K562 (cell line): Measurements from ENCODE around the gene PAF1. TPM values are rescaled to one million over a fixed set of nuclear protein-coding genes. Genes with fewer than 3 reads are reported as not detected.

Experiments used
- ARNT ChIP-seq, 2 experiments: fragments of 450-650 bp; IDR thresholded peaks; 2 replicates each; pipeline ENCODE4 v1.6.1; 2016; ENCODE audit warnings: mild to moderate bottlenecking in 1 of 2
- BDP1 ChIP-seq: IDR thresholded peaks from 3 replicates; pipeline ENCODE4 v1.6.1; 2011; ENCODE audit not compliant: insufficient read length, insufficient read depth
- CBFB ChIP-seq: sonication (generic); formaldehyde crosslinking; IDR thresholded peaks from 2 replicates; pipeline ENCODE4 v1.4.0; 2020; ENCODE audit warnings: mild to moderate bottlenecking, missing genetic modification reagents
- CBX3 ChIP-seq, 2 experiments: IDR thresholded peaks; 1 replicate in 1 of 2; 2 replicates in 1 of 2; pipeline ENCODE4 v1.6.1; 2012; ENCODE audit warnings: inconsistent platforms in 2 of 2, low read length in 2 of 2, borderline replicate concordance in 1 of 2, control low read depth in 1 of 2
- CC2D1A ChIP-seq: fragments of 450-650 bp; IDR thresholded peaks from 2 replicates; pipeline ENCODE4 v1.6.1; 2017; ENCODE audit warnings: mild to moderate bottlenecking
- CTBP1 ChIP-seq: fragments of 450-650 bp; IDR thresholded peaks from 2 replicates; pipeline ENCODE4 v1.6.1; 2016; ENCODE audit warnings: borderline replicate concordance
- DACH1 ChIP-seq: fragments of 450-650 bp; IDR thresholded peaks from 2 replicates; pipeline ENCODE4 v1.6.1; 2018; ENCODE audit not compliant: partially characterized antibody
- FOXK1 ChIP-seq: sonication (generic); formaldehyde crosslinking; IDR thresholded peaks from 2 replicates; pipeline ENCODE4 v1.8.0; 2022; ENCODE audit warnings: missing genetic modification reagents, mild to moderate bottlenecking, borderline replicate concordance
- HNRNPUL1 ChIP-seq: fragments of 200-400 bp; formaldehyde crosslinking; IDR thresholded peaks from 2 replicates; pipeline ENCODE4 v1.6.1; 2017; ENCODE audit warnings: low read length
- JUND ChIP-seq, 2 experiments: IDR thresholded peaks; 2 replicates in 1 of 2; 3 replicates in 1 of 2; pipeline ENCODE4 v1.6.1; 2011; ENCODE audit warnings: borderline replicate concordance in 2 of 2, low read depth in 2 of 2, low read length in 2 of 2, improper control_type of control experiment in 1 of 2, missing biosample characterization in 1 of 2, missing genetic modification characterization in 1 of 2, missing genetic modification reagents in 1 of 2
- KDM4B ChIP-seq, 2 experiments: fragments of 450-650 bp in 1 of 2; sonication (generic) in 1 of 2; IDR thresholded peaks; 2 replicates each; pipeline ENCODE4 v1.6.1; 2016 to 2017; ENCODE audit warnings: borderline replicate concordance in 2 of 2, antibody characterized with exemption in 1 of 2, low read depth in 1 of 2, mild to moderate bottlenecking in 1 of 2
- MEIS2 ChIP-seq: fragments of 450-650 bp; IDR thresholded peaks from 2 replicates; pipeline ENCODE4 v1.6.1; 2014; ENCODE audit warnings: mild to moderate bottlenecking; ENCODE audit not compliant: partially characterized antibody
- NEUROD1 ChIP-seq: fragments of 150-350 bp; IDR thresholded peaks from 2 replicates; pipeline ENCODE4 v1.6.1; 2014; ENCODE audit warnings: borderline replicate concordance, low read length, low read depth; ENCODE audit not compliant: partially characterized antibody
- NFE2 ChIP-seq: IDR thresholded peaks from 2 replicates; pipeline ENCODE4 v1.6.1; 2014; ENCODE audit warnings: antibody characterized with exemption, low read depth
- NFXL1 ChIP-seq: fragments of 450-650 bp; formaldehyde crosslinking; IDR thresholded peaks from 2 replicates; pipeline ENCODE4 v1.4.0; 2021; ENCODE audit warnings: mild to moderate bottlenecking
- PPARD ChIP-seq: fragments of 250-450 bp; sonication (Bioruptor Pico); IDR thresholded peaks from 2 replicates; pipeline ENCODE4 v1.8.0; 2022; ENCODE audit warnings: inconsistent platforms, mild to moderate bottlenecking, moderate library complexity
- PTRF ChIP-seq: fragments of 450-650 bp; IDR thresholded peaks from 2 replicates; pipeline ENCODE4 v1.6.1; 2016; ENCODE audit warnings: mild to moderate bottlenecking, missing genetic modification characterization, missing compliant biosample characterization
- SRSF9 ChIP-seq: fragments of 200-400 bp; formaldehyde crosslinking; IDR thresholded peaks from 2 replicates; pipeline ENCODE4 v1.6.1; 2017; ENCODE audit warnings: low read depth, low read length, borderline replicate concordance
- TAF15 ChIP-seq: fragments of 200-400 bp; formaldehyde crosslinking; IDR thresholded peaks from 2 replicates; pipeline ENCODE4 v1.6.1; 2017; ENCODE audit warnings: mild to moderate bottlenecking, low read depth, low read length, moderate library complexity
- ZFPM2 ChIP-seq: fragments of 250-450 bp; sonication (Bioruptor Pico); IDR thresholded peaks from 2 replicates; pipeline ENCODE4 v1.5.1; 2022; ENCODE audit warnings: mild to moderate bottlenecking
- polyA plus RNA-seq, 8 experiments: library from polyadenylated mRNA; depleted of rRNA in 4 of 8; stranded (reverse) in 5 of 8; unstranded in 3 of 8; fragments of >200 nt; fragmentation: Nextera tagmentation in 2 of 8; fragmentation: Illumina TruSeq in 1 of 8; extraction: Ambion mirVana in 2 of 8; extraction: Trizol in 1 of 8; gene quantifications; 2 replicates each; pipeline versions ENCODE4 v1.2.1 to v1.2.3, GENCODE V29; 2011 to 2014; ENCODE audit warnings: inconsistent platforms in 1 of 8, missing spikeins in 1 of 8
- total RNA-seq, 7 experiments: library from RNA; depleted of rRNA in 6 of 7; stranded (reverse); fragments of >200 nt in 6 of 7; fragmentation: Illumina TruSeq in 2 of 7; extraction: Trizol in 2 of 7; gene quantifications; 2 replicates each; pipeline versions ENCODE4 v1.2.1 to v1.2.3, GENCODE V29; 2011 to 2021; ENCODE audit warnings: low replicate concordance in 1 of 7
- TF ChIP-seq, protein P1 (sequence below): fragments of 250-450 bp; sonication (Bioruptor Pico); IDR thresholded peaks from 2 replicates; pipeline ENCODE4 v1.5.1; 2021; ENCODE audit warnings: mild to moderate bottlenecking
- TF ChIP-seq, protein P2 (sequence below): fragments of 450-650 bp; formaldehyde crosslinking; IDR thresholded peaks from 2 replicates; pipeline ENCODE4 v1.4.0; 2022; ENCODE audit warnings: mild to moderate bottlenecking, moderate library complexity
- TF ChIP-seq, protein P3 (sequence below): fragments of 200-800 bp; sonication (Bioruptor generic); IDR thresholded peaks from 2 replicates; pipeline ENCODE4 v1.6.1; 2017; ENCODE audit warnings: missing genetic modification characterization, missing compliant biosample characterization
- TF ChIP-seq, protein P4 (sequence below): sonication (generic); formaldehyde crosslinking; IDR thresholded peaks from 2 replicates; pipeline ENCODE4 v1.8.0; 2022; ENCODE audit warnings: missing genetic modification reagents, mild to moderate bottlenecking, moderate library complexity, borderline replicate concordance

PAF1 gene
- total and polyA plus RNA-seq, 9 of the 15 experiments (the other 6 are each of a cell fraction or from before 2014, with no cell fraction given): 1.5 to 45.0 (median 33.8) TPM

DNA sequence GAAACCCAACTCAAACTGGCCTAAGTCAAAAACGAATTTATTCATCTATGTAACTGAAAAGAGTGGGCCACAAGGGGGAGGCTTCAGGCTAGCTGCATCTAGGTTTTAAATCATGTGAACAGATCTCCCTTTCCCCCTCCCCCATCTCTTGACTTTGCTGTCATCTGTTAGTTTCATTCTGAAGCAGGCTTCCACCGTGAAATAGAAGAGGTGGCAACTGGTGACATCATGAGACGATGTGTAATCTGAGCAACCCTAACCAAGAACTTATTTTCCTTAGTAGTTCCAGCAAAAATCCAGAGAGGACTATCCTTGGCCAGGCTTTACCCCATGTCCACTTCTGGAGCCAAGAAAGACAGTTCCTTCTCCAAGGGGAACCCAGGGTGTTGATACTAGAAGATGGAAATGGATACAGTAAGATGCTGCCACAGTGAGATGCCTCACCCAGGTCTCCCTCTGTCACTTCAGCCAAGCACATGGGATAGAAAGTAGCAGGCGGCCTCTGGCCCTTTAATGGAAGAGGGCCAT lies 39.3 kb downstream of the PAF1 start (continued):
- TF ChIP-seq, protein P1, sequence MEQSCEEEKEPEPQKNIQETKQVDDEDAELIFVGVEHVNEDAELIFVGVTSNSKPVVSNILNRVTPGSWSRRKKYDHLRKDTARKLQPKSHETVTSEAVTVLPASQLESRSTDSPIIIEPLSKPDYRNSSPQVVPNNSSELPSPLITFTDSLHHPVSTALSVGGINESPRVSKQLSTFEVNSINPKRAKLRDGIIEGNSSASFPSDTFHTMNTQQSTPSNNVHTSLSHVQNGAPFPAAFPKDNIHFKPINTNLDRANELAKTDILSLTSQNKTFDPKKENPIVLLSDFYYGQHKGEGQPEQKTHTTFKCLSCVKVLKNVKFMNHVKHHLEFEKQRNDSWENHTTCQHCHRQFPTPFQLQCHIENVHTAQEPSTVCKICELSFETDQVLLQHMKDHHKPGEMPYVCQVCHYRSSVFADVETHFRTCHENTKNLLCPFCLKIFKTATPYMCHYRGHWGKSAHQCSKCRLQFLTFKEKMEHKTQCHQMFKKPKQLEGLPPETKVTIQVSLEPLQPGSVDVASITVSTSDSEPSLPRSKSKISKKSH (CRISPR knock-in tag): no peak
- no peak for TF ChIP-seq JUND (IDR thresholded peaks at IDR 0.05; ENCODE audit: borderline replicate concordance, low read depth, low read length)
- no peak for TF ChIP-seq JUND (tag; IDR thresholded peaks at IDR 0.05; ENCODE audit: borderline replicate concordance, low read depth, low read length)
- TF ChIP-seq DACH1: no peak
- TF ChIP-seq NFE2: no peak
- no peak for TF ChIP-seq FOXK1 (CRISPR knock-in tag)
- TF ChIP-seq TAF15: no peak
- TF ChIP-seq KDM4B (IDR thresholded peaks at IDR 0.05; ENCODE audit: borderline replicate concordance in 2 of 2, low read depth in 1 of 2): no peak
- no peak for TF ChIP-seq CBX3 (IDR thresholded peaks at IDR 0.05; ENCODE audit: borderline replicate concordance in 1 of 2, low read length in 2 of 2)
- TF ChIP-seq, protein P2, sequence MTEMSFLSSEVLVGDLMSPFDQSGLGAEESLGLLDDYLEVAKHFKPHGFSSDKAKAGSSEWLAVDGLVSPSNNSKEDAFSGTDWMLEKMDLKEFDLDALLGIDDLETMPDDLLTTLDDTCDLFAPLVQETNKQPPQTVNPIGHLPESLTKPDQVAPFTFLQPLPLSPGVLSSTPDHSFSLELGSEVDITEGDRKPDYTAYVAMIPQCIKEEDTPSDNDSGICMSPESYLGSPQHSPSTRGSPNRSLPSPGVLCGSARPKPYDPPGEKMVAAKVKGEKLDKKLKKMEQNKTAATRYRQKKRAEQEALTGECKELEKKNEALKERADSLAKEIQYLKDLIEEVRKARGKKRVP (CRISPR knock-in tag): no peak
- TF ChIP-seq PPARD: no peak
- no peak for TF ChIP-seq NFXL1 (CRISPR knock-in tag)
- TF ChIP-seq, protein P3, sequence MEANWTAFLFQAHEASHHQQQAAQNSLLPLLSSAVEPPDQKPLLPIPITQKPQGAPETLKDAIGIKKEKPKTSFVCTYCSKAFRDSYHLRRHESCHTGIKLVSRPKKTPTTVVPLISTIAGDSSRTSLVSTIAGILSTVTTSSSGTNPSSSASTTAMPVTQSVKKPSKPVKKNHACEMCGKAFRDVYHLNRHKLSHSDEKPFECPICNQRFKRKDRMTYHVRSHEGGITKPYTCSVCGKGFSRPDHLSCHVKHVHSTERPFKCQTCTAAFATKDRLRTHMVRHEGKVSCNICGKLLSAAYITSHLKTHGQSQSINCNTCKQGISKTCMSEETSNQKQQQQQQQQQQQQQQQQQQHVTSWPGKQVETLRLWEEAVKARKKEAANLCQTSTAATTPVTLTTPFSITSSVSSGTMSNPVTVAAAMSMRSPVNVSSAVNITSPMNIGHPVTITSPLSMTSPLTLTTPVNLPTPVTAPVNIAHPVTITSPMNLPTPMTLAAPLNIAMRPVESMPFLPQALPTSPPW (CRISPR knock-in tag): peak; percentile 53
- TF ChIP-seq BDP1: no peak
- TF ChIP-seq CBFB (CRISPR knock-in tag): no peak
- no peak for TF ChIP-seq SRSF9
- TF ChIP-seq NEUROD1: no peak
- peak; percentile 86 for TF ChIP-seq MEIS2
- no peak for TF ChIP-seq CC2D1A
- peak in 1 of 2 experiments; percentile 55; a peak in 1 of 4 replicates for TF ChIP-seq ARNT (IDR thresholded peaks at IDR 0.05)
- no peak for TF ChIP-seq HNRNPUL1
- 0 out of 2 replicates have a peak, but pooled peaks have one; percentile 28 for TF ChIP-seq CTBP1
- no peak for TF ChIP-seq ZFPM2
- TF ChIP-seq PTRF (tag): no peak
- TF ChIP-seq, protein P4, sequence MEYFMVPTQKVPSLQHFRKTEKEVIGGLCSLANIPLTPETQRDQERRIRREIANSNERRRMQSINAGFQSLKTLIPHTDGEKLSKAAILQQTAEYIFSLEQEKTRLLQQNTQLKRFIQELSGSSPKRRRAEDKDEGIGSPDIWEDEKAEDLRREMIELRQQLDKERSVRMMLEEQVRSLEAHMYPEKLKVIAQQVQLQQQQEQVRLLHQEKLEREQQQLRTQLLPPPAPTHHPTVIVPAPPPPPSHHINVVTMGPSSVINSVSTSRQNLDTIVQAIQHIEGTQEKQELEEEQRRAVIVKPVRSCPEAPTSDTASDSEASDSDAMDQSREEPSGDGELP (CRISPR knock-in tag): no peak
